Ramos (cell line): ENCODE measurements around the gene DHRSX.
"Not testable (repeated sequence)": the region's sequence is repeated elsewhere in the genome, so short reads cannot be mapped to it uniquely, and the experiment has no call there.

ENCODE experiments used
- in situ Hi-C: fragments of 300-500 bp; cut with MboI; formaldehyde crosslinking; loops from one replicate; pipeline ENCODE4 v1.14.3; 2022; ENCODE audit warnings: low sequenced_read_pairs; ENCODE audit not compliant: unreplicated experiment

DHRSX gene

DNA sequence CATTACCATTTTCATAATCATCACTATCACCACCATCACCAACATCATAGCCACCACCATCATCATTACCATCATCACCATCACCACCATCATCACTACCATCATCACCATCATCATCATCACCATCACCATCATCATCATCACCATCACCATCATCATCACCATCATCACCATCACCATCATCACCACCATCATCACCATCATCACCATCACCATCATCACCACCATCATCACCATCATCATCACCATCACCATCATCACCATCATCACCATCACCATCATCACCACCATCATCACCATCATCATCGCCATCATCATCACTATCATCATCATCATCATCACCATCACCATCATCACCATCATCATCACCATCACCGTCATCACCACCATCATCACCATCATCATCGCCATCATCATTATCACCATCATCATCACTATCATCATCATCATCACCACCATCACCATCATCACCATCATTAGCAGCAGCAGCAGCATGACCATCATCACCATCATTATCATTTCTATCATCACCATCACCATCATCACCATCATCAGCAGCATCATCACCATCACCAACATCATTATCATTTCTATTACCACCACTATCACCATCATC lies 118.2 kb downstream of the DHRSX start:
- in situ Hi-C loops = not testable (repeated sequence)

DNA sequence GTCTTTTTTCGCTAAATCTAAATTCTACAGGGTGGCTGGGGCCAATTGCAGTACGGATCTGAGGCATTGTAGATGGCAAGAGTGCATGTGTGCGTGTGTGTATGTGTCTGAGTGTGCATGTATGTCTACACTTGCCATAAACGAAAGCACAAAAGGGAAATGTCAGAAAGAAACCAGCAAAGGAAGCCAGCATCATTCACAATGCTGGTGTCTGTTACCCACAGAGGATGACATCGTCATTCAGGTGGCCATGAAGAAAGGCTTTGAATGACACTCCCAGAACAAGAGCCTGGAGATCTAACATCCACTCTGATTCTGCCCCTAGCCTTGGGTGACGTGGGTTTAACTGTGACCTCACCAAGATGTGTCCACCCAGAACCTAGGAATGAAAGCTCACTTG lies 124.6 kb downstream of the DHRSX start:
- in situ Hi-C loops = no loop called here

DNA sequence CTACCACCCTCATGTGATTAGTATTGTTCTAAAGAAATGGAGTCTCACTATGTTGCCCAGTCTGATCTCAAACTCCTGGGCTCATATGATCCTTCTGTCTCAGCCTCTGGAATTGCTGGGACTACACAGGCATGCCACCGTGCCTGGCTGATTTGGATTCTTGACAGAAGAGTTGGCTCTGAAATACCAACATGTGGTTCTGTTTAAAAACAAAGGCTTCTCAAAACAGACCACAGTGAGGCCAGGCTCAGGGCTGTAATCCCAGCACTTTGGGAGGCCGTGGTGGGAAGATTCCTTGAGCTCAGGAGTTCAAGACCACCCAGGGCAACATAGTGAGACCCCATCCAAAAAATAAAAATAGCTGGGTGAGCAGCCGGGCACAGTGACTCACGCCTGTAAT lies 126.7 kb downstream of the DHRSX start:
- in situ Hi-C loops = no loop called here

DNA sequence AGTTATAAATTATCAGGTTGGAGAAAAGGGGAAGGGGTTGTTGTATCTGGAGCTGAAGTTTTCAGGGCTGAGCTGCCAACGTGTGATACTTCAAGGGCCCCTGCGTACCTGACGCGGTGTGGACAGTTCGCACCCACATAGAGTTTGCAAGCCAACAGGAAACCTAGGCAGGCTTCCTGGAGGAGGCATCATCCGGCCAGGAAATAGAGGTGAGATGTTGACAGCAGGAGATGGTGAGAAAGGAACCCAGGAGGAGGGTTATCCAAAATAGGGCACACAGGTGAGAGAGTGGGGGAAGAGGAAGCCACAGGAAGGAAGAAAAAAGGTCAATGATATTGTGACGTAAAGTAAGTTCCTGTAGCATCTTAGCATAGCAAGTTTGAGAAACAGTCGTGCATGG lies 127.2 kb downstream of the DHRSX start:
- in situ Hi-C loops = no loop called here

DNA sequence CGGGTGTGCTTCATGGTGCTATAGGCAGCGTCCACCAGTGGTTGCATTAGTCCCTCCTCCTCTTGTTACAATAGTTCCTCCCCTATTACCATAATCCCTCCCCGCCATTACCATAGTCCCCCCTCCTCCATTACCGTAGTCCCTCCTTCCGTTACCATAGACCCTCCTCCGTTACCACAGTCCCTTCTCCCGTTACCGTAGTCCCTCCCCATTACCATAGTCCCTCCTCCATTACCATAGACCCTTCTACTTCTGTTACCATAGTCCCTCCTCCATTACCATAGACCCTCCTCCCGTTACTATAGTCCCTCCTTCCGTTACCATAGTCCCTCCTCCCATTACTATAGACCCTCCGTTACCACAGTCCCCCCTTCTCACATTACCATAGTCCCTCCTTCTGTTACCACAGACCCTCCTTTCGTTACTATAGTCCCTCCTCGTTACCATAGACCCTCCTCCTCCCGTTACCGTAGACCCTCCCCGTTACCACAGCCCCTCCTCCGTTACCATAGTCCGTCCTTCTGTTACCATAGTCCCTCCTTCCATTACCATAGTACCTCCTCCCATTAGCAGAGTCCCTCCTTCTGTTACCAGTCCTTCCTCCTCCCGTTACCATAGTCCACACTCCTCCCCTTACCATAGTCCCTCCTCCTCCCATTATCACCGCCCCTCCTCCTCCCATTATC lies 129.6 kb downstream of the DHRSX start:
- in situ Hi-C loops = no loop called here

DNA sequence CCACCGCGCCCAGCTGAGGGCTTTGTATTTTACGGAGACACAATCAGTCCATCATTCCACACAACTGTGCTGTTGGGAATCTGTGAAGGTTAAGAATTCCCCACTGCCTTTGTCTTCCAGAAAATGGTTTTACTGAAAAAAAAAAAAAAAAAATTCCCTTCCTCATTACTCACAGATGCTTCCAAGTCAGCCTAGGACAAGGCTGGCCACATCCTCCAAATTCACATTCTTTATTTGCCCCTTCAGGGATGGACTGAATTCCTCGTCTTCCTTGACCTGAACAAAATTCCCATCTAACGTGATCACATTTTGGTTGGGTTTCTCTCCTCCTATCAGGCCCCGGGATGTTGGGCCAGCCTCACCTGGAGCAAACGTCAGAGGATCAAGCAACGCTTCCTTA lies 130.3 kb downstream of the DHRSX start:
- in situ Hi-C loops = no loop called here

DNA sequence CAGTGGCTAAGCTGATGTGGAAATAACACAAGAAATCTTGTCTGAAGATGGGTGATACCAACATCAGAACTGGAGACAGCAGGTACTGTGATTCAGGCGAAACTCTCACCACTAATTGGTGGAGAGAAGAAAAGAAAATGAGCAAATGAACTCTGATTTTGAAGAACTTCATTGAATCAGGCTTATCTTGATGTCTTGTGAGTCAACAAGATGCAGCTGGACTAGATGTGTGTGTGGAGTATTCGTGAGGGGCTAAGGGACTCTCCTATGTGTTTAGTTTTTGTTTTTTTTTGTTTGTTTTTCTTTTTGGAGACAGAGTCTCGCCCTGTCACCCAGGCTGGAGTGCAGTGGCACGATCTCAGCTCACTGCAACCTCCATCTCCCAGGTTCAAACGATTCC lies 131.6 kb downstream of the DHRSX start:
- in situ Hi-C loops = no loop called here

DNA sequence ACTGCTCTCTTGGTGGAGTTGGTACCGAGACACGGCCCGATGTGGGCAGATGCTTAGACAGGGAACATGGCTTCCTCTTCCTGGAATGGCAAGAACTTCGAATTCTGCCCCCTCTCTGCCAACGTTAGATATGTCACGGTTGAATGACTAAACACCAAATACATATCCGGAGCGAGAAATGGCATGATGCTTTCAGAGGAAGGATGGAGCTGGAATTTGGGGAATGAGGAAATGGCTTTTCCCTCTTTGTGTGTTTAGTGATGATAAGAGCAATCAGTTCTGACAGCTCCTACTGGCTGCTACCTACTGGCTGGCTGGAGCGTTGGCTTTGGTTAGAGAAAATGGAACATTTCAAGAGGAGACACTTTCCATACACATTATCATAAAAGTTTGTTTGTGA lies 140.0 kb downstream of the DHRSX start:
- in situ Hi-C loops = no loop called here

DNA sequence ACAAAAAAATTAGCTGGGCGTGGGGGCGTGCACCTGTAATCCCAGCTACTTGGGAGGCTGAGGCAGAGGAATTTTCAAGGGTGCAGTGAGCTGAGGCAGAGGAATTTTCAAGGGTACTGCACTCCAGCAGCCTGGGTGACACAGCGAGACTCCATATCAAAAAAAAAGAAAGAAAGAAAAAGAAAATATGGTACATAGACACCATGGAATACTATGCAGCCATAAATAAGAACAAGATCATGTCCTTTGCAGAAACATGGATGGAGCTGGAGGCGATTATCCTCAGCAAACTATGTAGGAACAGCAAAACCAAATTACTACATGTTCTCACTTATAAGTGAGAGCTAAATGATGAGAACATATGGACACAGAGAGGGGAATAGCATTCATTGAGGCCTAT lies 141.3 kb downstream of the DHRSX start:
- in situ Hi-C loops = not testable (repeated sequence)

DNA sequence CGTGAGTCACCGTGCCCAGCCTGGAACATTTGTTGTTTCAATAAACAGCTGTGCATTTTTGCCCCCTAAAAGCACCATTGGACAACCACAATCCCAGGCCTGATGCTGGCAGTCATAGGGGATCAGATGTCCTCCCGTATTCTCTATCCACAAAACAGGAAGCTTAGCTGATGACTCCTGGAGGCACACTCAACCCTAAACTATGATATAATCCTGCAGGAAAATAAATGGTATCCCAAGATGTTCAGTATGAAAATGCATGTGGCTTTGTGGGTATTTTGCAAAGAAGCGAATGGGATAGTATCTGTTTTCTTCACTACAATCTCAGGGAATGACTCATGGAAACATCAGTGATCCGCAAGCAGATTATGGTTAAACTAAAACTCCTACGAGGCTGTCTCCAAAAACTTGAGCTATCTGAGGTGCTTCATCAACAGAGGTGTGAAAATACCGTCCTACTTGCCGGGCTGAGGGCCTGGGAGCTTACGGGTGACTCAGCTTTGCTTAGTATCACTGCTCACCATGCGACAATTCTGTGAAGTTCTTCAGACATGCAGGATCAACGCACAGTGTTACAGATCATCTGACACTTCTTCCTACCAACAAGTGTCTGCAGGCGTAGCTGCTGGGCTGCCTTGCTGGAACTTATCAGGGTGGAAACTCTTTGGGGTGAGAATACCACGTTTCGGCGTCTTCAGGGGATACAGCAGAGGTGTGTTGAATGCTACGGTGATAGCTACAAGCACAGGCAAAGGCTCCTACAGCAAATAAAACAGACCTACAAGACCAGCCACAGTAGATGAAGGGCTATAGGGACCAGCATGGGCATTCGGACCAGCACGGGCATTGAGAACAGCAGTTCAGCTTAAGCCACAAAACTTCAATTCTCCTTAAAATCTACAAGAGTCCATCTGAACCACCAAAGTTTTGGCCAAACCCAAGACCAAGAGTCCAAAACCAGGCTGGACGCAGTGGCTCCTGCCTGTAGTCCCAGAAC lies 148.5 kb downstream of the DHRSX start:
- in situ Hi-C loops = no loop called here

DNA sequence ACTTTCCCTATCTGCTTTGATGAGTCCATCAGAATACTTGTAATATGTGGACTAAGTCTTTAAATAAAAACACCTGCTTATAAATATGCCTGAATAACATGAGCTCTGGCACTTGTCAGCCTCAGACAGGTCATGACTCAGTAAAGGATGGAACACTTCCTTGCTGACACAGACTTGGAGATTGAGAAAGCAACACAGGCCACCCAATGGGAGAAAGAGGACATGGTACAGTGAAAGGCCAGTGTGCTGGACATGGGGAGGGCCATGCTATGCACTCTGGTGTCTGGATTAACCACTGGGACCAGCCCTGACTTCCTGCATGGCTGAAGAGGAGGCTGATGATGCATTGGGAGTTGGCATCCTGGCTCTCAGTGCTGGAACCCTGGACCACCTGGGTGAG lies 149.5 kb downstream of the DHRSX start:
- in situ Hi-C loops = no loop called here

DNA sequence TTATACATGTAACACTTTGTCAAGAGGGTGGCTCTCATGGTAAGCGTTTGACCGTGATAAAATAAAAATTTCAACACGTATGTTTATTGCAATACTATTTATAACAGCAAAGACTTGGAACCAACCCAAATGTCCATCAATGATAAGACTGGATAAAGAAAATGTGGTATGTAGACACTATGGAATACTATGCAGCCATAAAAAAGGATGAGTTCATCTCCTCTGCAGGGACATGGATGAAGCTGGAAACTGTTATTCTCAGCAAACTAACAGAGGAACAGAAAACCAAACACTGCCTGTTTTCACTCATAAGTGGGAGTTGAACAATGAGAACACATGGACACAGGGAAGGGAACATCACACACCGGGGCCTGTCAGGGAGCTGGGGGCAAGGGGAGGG lies 150.1 kb downstream of the DHRSX start:
- in situ Hi-C loops = not testable (repeated sequence)

DNA sequence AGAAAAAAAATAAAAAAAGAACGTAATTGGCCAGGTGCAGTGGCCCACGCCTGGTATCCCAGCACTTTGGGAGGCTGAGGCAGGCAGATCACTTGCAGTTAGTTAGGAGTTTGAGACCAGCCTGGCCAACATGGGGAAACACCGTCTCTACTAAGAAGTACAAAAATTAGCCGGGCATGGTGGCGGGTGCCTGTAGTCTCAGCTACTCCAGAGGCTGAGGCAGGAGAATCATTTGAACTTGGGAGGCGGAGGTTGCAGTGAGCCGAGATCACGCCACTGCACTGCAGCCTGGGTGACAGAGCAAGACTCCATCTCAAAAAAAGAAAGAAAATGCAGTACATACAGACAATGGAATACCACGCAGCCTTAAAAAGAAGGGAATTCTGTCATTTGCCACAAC lies 150.7 kb downstream of the DHRSX start:
- in situ Hi-C loops = not testable (repeated sequence)

DNA sequence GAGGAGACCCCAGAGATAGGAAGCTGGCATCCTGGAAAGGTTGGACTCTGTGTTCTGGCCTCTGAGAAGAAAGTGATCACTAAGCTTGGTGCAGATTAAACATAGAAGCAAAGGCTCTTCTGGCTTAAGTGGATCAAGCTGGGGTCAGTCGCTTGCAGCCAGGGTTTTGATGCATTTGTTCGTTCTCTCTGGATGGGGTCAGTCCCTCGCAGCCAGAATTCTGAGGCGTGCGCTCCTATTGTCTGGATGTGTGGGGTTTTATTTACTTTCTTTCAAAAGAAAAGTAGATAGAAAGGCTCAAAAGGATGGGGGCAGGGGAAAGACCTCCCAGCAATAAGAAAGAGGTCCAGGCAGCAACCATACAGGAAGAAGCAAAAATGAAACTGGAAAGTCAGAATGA lies 152.6 kb downstream of the DHRSX start:
- in situ Hi-C loops = no loop called here

DNA sequence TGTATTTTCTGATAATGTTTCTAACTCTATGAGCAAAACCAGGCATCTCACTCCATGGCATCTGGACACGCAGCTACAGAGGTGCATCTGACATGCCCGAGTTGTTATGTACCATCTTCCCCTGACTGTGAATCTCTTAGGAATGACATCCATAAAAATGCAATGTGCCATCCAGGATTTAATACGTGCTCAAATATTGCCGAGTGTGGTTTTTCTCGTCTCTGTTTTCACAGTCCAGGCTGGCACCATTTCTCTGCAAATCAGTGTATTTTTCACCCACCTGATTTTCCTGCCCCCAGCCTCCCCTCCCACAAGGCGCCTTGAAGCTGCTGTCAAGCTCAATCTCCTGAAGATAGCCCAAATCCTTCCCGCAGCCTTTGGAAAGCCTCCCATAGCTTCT lies 154.6 kb downstream of the DHRSX start:
- in situ Hi-C loops = no loop called here

DNA sequence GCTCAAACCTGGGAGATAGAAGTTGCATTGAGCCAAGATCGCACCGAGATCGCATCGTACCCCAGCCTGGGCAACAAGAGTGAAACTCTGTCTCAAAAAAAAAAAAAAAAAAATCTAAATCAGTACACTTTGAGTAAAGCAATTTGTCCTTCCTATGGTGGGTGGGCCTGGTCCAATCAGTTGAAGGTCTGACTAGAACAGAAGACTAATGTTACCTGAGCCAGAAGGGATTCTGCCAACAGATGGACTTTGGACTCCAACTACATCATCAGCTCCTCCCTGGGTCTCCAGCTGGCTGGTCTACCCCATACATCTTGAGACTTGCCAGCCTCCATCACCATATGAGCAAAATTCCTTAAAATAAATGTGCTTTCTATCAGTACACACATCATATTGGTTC lies 155.2 kb downstream of the DHRSX start:
- in situ Hi-C loops = no loop called here

DNA sequence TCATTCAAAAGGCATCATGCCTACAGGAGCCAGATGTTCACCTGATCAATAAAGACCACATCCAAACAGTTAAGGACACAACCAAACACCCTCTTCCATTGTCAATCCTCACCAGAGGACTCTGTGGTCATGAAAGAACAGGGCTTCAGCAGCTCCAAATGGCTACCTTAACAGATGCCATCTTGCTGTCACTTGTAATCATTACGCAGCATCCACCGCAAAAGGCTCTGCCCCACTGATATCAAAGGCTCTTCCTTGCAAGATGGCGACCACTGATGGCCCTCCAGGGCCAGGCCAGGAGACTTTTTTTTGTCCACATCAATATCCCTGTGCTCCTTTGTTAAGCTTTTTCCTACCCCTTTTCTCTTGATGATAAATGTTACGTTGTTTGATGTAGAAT lies 157.4 kb downstream of the DHRSX start:
- in situ Hi-C loops = no loop called here

DNA sequence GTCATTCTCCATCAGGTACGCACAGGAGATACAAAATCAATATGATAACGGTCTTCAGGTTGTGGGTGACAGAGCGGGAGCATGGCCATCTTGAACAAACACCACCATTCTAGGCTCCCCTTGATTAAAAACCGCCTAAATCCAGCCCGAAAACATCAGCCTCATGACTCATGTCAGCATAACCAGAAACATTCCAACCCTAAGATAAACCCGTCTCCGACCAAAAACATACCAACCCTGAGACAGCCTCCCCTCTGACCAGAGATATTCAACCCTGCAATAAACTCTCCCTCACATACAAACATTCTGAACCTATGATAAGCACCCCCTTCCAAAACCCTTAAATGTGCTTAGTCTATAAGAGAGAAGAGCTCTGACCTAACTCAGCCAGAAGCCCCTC lies 157.9 kb downstream of the DHRSX start:
- in situ Hi-C loops = no loop called here

DNA sequence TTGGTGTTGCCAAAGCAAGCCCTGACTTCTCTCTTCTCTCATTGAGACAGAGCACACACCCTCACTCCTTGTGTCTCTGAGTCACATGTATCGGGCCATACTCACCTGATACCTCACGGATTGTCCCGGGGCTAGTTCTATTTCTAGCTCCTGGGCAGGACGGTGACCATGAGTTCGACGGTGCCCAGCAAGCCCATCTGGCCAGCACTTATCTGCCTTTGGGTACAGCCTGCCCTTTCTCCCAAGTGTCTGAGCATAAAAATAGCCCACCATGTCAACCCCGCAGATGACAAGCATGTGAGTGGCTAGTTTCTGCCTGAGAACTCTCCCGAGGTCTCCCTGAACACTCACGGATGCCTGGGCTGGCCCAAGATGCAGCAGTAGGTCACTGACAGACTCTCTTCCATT lies 158.5 kb downstream of the DHRSX start:
- in situ Hi-C loops = no loop called here

DNA sequence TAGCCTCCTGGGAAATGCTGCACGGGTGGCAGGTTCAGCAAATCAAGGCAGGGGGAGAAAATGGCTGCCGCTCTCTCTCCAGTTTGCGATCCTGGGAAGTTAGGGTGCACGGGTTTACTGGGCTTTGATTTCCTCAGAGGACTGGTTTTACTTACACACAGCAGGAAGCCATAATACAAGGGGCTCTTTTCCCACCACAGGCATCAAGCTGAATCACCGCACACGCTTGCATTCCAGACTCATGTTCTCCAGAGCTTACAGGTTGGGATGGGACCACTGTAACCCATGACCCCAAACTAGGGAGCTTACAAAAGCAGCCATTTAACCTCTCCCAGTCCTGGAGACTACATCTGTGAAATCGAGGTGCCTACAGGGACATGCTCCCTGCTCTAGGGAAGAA lies 159.8 kb downstream of the DHRSX start:
- in situ Hi-C loops = no loop called here

DNA sequence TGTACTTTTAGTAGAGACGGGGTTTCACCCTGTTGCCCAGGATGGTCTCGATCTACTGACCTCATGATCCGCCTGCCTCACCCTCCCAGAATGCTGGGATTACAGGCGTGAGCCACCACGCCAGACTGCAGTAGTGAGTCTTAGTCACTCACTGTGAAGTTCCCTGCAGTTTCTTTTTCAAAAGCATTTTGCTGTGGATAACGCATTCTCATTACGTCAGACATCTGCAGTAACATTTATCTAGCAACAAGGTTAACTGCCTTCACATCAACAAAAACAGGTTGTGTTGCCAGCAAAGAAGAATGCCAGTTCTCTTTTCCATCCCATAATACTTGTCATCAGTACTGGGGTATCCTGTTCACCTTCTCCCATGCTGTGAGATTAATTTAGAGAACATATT lies 164.6 kb downstream of the DHRSX start:
- in situ Hi-C loops = no loop called here
